ENCODE measurements around the gene GNB1L.

Gene GNB1L

DNA sequence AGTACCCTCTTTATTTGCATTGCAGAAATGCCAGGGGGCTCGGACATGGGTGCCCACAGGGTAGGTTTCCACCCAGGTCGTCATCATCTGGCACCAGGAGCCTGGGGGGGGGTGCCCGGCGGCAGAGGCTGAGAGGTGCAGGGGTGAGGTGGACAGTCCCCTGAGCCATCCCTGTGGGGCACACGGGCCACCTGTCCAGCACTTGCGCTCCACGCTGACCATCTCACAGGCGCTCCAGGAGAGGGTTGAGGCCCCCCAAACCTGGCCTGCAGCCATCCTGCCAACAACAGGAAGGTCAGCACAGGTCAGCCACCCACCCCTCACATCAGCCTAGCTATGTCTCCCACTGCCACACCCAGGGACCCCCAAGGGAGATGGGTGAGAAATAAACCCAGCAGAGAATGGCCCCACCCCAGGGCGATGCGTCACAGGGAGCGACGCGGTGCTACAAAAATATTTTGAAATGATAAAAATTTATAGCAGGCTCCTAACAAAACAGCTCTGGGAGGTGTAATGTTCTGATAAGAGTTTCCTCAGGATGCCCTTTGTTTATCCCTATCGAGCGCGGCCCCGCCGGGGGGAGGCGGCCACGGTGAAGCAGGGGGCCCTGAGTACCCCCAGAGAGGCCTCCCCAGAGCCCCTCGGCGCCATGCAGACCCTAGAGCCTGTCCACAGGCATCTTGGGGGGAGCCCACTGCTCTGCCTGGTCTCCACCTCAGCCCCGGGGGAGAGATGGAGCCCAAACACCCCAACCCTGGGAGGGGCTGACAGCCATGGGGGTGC, 21.0 kb upstream of the GNB1L start:
- FAIRE-seq: no peak

DNA sequence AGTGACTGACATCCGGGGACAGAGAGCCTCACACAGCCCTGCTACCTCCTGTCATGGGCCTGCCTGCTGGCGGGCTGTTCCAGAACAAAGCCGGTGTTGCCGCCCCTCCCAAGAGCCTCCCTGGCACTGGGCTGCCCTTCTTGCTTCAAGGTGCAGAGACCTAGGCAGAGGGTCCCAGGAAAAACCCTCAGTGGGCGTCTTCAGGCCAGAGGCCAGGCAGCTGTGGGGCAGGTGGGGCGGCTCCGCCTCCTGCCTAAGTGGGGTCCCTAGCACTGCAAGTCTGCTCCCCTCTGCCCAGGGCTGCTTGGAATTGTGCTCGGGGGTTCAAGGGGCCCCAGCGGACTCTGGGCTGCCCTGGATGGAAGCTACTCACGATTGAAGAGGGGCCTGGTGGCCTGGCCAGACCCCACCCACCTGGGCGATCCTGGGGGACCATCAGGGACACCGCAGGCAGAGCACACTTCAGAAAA, 20.4 kb upstream of the GNB1L start:
- no peak for FAIRE-seq

DNA sequence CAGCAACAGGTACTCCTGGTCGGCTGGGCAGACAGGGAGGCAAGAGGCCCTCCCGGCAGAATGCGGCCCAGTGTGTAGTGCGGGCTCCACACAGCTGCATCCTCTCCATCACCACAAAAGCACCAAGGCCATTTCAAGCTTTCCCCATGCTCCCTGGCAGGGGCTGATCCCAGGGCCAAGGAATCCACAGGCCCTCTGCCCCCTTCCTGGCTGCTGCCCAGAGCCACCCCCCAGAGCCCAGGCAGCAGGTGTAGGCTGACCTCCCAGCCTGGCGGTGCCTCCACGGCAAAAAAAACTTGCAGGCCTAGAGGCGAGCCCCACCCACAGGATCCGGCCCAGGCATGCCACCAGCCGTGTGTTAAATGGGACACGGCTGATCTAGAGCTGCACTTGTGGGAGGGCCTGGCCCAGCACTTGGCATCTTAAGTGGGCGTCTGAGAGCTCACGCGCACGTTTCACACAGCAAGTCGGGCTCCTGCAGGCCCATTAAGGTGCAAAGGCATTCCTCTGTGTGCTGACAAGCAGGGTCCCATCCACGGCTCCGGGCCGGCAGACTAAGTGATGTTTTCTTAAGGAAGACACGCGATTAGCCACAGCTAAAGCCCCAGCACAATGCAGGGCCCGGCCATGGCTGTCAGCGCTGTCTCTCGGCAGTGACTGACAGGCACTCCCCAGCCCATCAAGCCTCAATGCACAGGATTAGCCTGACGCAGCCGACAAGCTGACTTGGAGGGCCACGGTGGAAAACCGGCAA, 19.8 kb upstream of the GNB1L start:
- no peak for FAIRE-seq

- no peak for FAIRE-seq
These were observed 19.3 kb upstream of the GNB1L start for GRCh38 chr22:19873960-19874306.

- no peak for FAIRE-seq
These were observed 18.7 kb upstream of the GNB1L start for GRCh38 chr22:19873138-19873959.

DNA sequence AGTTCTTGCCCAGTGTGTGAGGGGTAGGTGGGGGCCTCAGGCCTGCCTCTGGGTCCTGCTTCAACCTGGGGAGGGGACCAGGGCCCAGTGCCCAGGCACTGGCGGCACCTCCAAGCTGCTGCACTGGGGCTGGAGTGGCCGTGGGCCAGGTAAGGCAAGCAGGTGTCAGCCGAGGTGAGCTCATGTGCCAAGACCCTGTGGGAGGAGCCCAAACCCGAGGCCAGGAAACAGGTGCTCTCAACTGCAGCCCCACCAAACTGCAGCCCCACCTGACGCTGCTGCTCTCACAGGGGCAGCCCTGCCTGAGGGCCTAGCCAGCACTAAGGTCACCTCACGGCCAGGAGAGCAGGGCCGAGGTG, 18.1 kb upstream of the GNB1L start:
- FAIRE-seq: no peak

GRCh38 chr22:19871845-19872778, 17.4 kb upstream of the GNB1L start:
- FAIRE-seq: no peak

- FAIRE-seq: no peak
These were observed 16.6 kb upstream of the GNB1L start for GRCh38 chr22:19871023-19871844.

GRCh38 chr22:19870153-19871022, 15.7 kb upstream of the GNB1L start:
- no peak for FAIRE-seq

DNA sequence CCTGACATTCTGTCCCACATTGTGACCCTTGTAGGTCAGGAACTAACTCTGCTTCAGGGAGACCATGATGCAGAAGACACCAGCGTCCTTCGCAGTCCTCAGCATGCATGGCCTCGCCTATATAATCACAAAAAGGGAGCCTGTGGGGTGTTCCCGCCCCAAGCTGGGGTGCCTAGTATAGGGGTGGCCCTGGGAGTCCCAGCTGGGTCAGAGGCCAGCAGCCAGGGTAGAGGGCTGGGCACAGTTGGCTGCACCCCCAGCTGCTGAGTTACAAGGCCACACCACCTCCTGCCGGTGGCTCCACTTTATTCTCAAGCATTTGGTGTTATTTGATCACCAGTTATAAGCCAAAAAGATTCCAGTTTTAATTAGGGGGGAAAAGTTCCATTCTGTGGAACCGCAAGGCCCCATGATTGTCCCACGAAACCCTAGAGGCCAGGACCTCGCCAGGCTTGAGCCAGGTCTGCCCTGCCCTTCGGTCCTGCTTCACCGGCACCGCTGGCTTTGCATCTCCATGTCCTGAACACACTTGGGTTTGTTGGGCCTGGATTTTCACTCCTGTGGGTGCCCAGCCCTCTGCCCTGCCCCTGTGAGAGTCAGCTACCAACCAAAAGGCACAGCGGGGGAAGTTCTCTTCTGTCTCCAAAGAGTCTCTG, 15.0 kb upstream of the GNB1L start:
- no peak for FAIRE-seq

GRCh38 chr22:19868773-19869471, 14.2 kb upstream of the GNB1L start:
- FAIRE-seq: no peak

DNA sequence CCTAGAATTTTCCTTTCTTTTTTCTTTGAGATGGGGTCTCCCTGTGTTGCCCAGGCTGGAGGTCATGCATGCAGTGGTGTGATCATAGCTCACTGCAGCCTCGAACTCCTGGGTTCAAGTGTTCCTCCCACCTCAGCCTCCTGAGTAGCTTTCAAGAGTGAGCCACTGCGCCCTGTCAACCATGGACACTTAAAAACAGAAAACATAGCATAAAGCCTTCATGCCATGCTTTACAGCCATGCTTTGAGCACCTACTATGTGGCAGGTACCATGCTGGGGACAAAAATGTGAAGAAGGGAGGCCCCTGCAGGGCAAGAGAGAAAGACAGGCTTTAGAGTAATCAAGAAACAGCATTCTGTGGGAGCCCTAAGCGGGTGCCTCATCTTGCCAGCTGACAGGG, 13.7 kb upstream of the GNB1L start:
- no peak for FAIRE-seq

GRCh38 chr22:19867617-19868016, 12.9 kb upstream of the GNB1L start:
- no peak for FAIRE-seq

DNA sequence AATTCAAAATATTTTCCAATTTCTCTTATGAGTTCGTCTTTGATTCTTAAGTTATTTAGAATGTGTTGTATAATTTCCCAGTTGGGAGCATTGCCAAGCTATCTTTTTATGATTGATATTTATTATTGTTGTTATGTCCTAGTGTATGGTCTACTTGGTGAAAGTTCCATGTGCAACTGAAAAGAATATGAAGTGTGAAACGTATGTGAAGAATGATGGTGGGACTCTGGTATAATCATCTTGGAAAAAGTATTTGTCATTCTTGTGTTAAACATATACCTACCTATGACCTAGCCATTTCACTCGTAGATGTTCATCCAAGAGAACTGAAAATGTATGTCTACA, 12.0 kb upstream of the GNB1L start:
- FAIRE-seq: peak; percentile 80

DNA sequence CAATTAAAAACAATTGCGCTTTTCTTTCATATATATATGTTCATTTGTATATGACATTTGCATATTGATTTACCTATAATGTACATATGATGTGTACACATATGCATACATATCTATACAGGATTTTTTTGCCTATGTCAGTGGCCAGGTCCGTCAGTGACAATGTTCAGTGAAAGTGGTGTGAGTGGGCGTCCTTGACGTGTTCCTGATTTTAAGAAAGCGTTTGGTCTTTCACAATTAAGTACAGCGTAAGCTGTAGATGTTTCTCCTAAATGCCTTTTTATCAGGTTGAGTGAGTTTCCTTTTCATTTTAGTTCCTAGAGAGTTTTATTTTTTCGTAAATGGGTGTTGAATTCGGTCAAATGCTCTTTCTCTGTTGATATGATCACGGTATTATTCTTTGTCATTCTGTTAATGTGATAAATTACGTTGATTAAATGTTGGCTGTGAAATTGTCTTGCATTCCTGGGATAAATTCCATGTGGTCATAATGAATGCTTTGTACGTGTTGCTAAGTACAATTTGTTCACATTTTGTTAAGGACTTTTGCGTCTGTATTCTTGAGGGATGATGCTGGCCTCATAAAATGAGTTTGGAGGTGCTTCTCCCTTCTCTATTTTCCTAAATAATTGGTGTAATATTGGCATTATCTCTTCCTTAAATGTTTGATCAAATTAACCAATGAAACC, 10.6 kb upstream of the GNB1L start:
- peak; percentile 40 for FAIRE-seq

DNA sequence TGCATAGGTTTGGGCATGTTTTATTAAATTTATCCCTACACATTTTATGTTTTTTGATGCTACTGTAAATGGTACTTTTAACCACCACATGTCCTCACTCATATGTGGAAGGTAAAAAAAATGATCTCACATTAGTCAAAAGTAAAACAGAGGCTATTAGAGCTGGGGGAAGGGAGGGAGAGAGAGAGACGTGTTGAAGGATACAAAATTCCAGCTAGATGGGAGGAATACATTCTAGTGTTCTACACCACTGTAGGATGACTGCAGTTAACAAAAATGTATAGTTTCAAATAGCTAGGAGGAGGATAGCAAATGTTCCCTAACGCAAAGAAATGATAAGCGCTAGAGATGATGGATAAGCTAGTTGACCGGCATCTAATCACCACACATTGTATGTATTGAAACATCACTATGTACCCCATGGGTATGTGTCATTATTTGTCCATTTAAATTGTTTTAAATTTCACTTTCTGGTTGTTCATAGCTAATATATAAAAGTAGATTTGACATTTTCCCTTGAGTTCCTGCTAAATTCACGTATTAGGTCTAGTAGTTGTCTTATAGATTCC, 9.9 kb upstream of the GNB1L start:
- FAIRE-seq: peak; percentile 59

DNA sequence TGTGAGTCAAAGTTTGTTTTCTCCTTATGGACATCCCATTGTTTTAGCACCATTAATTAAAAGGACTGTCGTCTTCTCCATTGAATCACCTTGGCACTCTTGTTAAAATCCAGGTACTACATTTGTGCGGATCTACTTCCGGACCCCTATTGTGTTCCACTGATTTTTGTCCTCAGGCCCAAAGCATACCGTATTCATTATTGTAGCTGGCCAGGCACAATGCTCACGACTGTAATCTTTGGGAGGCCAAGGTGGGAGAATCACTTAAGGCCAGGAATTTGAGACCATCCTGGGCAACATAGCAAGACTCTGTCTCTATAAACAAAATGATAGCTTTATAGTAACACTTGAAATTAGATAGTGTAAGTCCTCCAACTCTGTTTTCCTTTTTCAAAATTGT, 8.9 kb upstream of the GNB1L start:
- FAIRE-seq: no peak

DNA sequence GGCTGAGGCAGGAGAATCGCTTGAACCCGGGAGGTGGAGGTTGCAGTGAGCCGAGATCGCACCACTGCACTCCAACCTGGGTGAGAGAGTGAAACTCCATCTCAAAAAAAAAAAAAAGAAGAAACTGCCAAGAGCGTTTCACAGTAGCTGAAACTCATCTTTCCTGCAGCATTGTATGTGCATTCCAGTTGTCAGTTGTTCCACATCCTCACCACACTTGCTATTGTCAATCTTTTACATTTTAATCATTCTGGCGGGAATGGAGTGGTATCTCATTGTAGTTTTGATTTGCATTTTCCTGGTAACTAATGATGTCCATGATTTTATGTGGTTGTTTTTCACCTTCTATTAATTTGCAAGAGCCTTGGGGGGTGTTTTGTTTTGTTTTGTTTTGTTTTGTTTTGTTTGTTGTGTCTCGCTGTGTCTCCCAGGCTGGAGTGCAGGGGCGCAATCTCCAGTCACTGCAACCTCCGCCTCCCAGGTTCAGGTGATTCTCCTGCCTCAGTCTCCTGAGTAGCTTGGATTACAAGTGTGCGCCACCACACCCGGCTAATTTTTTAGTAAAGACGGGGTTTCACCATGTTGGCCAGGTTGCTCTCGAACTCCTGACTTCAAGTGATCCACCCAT, 8.1 kb upstream of the GNB1L start:
- no peak for FAIRE-seq

Data from G401.6 (cell line).